IPS DF 4.7 (cell line): ENCODE measurements around the gene FRMD3.

Experiments
- DNase-seq: peaks from one replicate; pipeline ENCODE4 v3.0.0-alpha.2; 2013; ENCODE audit warnings: low spot score; ENCODE audit errors: extremely low read depth

The FRMD3 gene

DNA sequence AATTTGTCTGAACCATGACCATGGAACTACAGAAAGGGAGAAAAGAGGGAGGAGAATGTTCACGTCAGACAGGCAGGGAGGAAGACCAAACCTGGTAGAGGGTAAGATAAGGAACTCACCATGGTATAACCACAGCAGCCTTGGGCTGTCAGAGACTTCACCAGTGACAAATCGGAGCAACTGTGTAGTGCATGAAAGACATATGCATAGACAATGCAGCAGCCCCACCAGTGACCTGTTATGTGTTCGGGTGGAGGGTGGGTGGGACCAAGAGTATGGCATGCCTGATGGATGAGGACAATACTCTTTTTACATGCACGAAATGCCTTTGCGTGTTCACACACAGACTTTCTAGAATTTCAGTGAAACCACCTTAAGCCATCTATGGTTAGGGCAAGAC is 253.5 kb downstream of the FRMD3 start:
- no peak for DNase-seq

DNA sequence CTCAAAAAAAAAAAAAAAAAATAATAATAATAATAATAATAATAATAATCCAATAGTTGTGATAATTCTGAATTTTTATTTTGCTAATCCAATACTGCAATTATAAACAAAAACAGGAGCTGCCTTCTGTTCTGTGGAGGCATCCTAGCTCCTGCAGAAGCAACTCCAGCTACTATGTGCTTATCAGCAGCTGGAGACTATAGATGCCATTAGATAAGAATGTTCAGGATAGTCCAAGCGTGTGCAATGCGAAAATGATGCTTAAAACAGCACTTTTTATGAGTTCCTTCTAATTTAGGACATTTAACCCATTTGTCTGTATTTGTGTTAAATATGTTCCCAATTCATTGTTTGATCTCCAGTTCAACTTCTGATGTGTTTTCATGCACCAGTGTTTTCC is 254.7 kb downstream of the FRMD3 start:
- no peak for DNase-seq

GRCh38 chr9:83281306-83282255 is 256.6 kb downstream of the FRMD3 start:
- DNase-seq, result no peak

GRCh38 chr9:83280790-83281189 is 257.4 kb downstream of the FRMD3 start:
- DNase-seq, result no peak

DNA sequence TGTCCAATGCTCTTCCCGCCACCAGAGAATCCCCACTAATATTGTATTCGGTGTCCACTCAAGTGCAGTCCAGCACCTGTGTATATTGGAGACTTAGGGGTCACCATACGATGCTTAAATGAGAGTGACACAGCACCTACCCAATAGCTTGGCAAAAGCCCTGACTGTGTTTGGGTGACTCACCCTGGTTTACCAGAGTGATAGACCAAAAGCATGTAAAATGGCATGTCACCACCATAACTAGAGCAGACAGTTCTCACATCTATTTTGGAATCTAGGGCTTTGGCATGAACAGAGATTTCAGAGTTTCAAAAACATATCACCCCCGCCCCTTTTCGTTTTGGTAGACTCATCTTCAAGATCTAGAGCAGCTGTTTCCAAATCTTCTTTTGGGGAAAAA is 257.9 kb downstream of the FRMD3 start:
- DNase-seq, result no peak

- DNase-seq, result no peak
Observed at GRCh38 chr9:83274787-83275186, 263.4 kb downstream of the FRMD3 start.

DNA sequence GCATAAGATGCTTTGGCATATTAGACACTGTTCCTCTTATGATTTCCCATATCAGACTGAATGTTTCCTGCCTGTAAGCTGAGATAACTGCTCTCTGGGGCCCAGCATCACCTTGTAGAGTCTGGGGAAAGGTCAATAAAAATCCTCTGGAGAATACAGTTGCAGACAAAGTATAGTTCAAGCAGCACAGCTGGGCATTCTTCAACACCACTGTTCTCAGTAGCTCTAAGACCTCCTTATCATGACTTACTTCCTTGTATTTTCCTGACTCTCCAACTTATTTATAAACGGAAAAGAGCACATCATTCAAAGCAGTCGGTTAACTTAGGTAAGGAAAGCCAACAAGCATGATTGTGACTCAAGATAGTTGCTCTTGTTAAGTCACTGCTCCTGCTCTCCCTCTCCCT is 266.5 kb downstream of the FRMD3 start:
- no peak for DNase-seq

- DNase-seq, result no peak
Observed at GRCh38 chr9:83270116-83270515, 268.1 kb downstream of the FRMD3 start.

GRCh38 chr9:83267741-83268140 is 270.5 kb downstream of the FRMD3 start:
- no peak for DNase-seq

GRCh38 chr9:83266666-83267496 is 271.3 kb downstream of the FRMD3 start:
- DNase-seq, result no peak

DNA sequence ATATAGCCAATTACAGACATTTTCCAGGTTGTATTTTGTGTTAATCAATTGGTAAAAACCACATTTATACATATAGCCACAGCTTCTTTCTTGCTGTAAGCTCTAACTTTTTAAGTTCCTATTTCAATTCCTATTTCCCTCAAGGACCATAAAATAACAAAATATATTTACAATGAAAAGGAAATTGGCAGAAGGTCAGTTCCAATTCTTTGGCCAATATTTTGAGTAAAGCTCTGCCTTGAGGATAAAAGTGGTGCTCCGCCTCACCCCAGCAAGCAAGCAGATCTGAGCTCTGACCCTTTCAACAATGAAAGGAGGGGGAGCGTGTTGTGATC is 271.9 kb downstream of the FRMD3 start:
- no peak for DNase-seq

- DNase-seq, result no peak
Observed at GRCh38 chr9:83264315-83264714, 273.9 kb downstream of the FRMD3 start.

- DNase-seq, result no peak
Observed at GRCh38 chr9:83259558-83259957, 278.6 kb downstream of the FRMD3 start.

DNA sequence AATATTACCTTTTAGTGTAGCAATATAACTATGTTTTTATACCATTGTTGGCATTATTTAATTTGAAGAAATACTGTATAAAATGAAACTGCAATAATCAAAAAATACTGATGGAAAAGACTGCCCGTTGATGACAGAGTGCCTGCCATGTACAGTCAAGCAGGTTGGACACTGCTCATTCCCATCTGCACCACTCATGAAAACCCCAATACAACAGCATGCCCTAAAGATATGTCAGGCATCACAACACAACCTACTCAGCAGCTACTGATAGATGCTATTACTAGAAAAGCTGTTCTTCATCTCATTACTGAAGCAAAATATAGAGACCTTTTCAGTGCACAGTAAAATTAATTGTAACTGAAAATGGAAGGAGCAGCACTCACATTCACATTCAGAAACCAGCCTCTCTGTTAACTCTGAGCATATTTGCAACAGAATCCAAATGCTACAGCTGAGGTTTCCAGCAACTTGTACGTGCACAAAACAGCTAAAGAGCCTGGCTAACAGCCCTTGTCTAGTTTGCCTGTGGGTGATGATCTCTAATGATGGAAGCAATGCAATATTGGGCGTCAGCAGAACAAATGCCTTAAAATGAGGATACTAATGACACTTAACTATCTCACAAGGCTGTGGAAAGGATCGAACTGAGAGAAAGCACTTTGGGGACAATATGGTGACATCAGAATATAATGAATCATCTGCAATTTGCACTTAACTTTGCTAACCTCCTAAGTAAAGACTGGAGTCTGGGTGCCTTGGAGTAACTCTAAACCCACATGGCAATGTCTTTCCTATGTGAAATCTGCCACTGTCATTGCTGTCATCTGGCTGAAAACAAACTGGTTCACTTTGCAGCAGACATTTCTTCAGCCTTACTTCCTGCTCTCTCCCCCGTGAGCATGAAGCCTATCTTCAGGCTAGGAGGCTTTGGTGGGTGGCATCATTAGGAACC is 280.0 kb downstream of the FRMD3 start:
- DNase-seq, result no peak

DNA sequence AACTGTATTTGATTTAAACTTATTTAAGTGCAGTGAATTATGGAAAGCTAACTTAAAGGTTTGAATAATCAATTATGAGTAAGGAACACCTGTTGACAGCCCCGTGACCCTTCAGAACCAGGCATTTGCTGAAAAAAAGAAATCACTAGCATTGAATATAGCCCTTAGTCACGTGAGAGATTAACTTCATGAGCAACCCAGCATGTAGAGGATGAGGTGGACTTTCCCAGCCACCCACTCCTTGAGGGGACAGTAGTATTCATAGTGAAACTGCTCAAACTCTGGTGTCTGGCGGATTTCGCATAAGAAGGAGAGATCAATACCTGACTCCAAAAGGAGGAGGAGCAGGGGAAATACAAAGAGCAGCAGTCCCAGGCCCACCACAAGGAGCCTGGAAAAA is 290.5 kb downstream of the FRMD3 start:
- no peak for DNase-seq

DNA sequence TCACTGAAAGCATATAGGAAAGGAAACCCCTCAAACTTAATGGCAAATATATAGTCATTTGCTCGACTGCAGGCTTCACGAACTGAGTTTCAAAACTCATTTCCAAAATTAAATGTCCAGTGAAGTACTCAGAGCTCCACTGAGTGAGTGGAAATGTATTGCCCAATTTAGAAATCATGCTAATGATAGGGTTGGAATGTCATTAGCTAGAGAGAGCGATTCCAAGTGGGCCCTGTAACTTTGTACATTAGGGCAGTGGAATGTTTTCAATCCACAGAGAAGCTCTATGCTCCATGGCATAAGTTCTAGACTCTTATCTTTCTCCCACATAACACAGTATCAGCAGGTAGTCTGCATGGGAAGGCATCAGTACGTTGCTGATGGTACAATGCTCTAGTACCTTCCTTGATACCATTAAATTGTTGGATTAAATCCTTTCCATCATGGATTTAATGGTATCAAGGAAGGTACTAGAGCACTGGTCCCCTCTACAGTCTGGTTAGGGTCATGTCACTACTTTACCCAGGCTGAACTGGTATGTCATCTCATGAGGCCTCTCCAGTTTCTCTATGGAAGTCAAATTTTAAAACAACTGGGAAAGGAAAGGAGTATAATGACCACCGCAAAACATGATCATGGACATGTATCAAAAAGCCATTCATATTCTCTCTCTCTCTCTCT is 292.1 kb downstream of the FRMD3 start:
- DNase-seq, result no peak

GRCh38 chr9:83242066-83242465 is 296.1 kb downstream of the FRMD3 start:
- no peak for DNase-seq

GRCh38 chr9:83240671-83241070 is 297.5 kb downstream of the FRMD3 start:
- DNase-seq, result no peak

DNA sequence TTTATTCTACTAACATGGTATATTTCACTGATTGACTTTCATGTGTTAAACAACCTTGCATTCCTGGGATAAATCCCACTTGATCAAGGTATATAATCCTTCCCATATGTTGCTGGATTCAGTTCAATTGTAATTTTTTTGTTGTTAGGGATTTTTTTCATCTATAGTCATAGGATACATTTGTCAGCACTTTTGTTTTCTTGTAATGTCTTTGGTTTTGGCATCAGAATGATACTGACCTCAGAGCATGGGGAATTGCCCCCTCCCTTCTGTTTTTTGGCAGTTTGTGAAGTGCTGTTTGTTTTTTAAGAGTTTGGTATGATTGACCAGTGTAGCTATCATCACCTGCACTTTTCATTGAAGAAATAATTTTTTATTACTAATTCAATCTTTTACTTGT is 298.5 kb downstream of the FRMD3 start:
- no peak for DNase-seq

GRCh38 chr9:83238871-83239640 is 299.1 kb downstream of the FRMD3 start:
- DNase-seq, result no peak
